Neuronal stem cell (in vitro differentiated cells): Measurements from ENCODE around the gene STK32C.

ENCODE experiments used
- DNase-seq: peaks from one replicate; pipeline ENCODE4 v3.0.0-alpha.2; 2013; ENCODE audit warnings: low spot score
- H2AFZ ChIP-seq: one replicate; pipeline ENCODE4 v1.6.1; 2013; ENCODE audit warnings: mild to moderate bottlenecking, low read length, inconsistent platforms
- H2AK5ac ChIP-seq: 2 replicates; pipeline ENCODE4 v1.6.1; 2013; ENCODE audit warnings: low read depth, mild to moderate bottlenecking, inconsistent platforms, low read length, moderate library complexity, mixed read lengths
- H2BK120ac ChIP-seq: 2 replicates; pipeline ENCODE4 v1.6.1; 2013; ENCODE audit warnings: low read depth, mild to moderate bottlenecking, inconsistent platforms, low read length, moderate library complexity, mixed read lengths
- H2BK12ac ChIP-seq: one replicate; pipeline ENCODE4 v1.6.1; 2013; ENCODE audit warnings: low read length, inconsistent platforms
- H2BK15ac ChIP-seq: 2 replicates; pipeline ENCODE4 v1.6.1; 2013; ENCODE audit warnings: mild to moderate bottlenecking, low read length, inconsistent platforms, mixed read lengths
- H2BK5ac ChIP-seq: one replicate; pipeline ENCODE4 v1.6.1; 2013; ENCODE audit warnings: inconsistent platforms, mild to moderate bottlenecking, low read length, moderate library complexity
- H3K14ac ChIP-seq: one replicate; pipeline ENCODE4 v1.6.1; 2013; ENCODE audit warnings: low read length, inconsistent platforms
- H3K18ac ChIP-seq: 2 replicates; pipeline ENCODE4 v1.6.1; 2013; ENCODE audit warnings: low read length, inconsistent platforms
- H3K23ac ChIP-seq: 2 replicates; pipeline ENCODE4 v1.6.1; 2013; ENCODE audit warnings: low read depth, mild to moderate bottlenecking, mixed read lengths, low read length, inconsistent platforms; ENCODE audit not compliant: poor library complexity
- H3K27ac ChIP-seq: replicated peaks from 3 replicates; pipeline ENCODE4 v1.5.1; 2013; ENCODE audit warnings: low read length, inconsistent platforms
- H3K27me3 ChIP-seq, 3 experiments: 2 replicates each; pipeline ENCODE4 v1.6.1; 2013; ENCODE audit warnings: low read length in 3 of 3, mild to moderate bottlenecking in 2 of 3, inconsistent platforms in 1 of 3, low read depth in 1 of 3, mixed read lengths in 1 of 3, moderate library complexity in 1 of 3; ENCODE audit not compliant: control insufficient read depth in 3 of 3, insufficient read depth in 3 of 3
- H3K36me3 ChIP-seq, 2 donors: replicated peaks in 1 of 2; 2 replicates each; pipeline ENCODE4 v1.6.1; 2013; ENCODE audit warnings: low read length in 2 of 2; ENCODE audit not compliant: control insufficient read depth in 2 of 2, insufficient read depth in 2 of 2
- H3K4ac ChIP-seq: 2 replicates; pipeline ENCODE4 v1.6.1; 2013; ENCODE audit warnings: inconsistent platforms, mild to moderate bottlenecking, low read length, moderate library complexity
- H3K4me1 ChIP-seq, 2 donors: 1 replicate in 1 of 2; 2 replicates in 1 of 2; pipeline ENCODE4 v1.6.1; 2013; ENCODE audit warnings: low read length in 2 of 2, low read depth in 1 of 2; ENCODE audit not compliant: control insufficient read depth in 2 of 2, insufficient read depth in 1 of 2
- H3K4me2 ChIP-seq: one replicate; pipeline ENCODE4 v1.6.1; 2013; ENCODE audit warnings: mild to moderate bottlenecking, low read length, inconsistent platforms; ENCODE audit not compliant: insufficient read depth, poor library complexity, severe bottlenecking
- H3K4me3 ChIP-seq, 2 donors: 2 replicates each; pipeline ENCODE4 v1.5.1; 2013; ENCODE audit warnings: low read length in 2 of 2, mild to moderate bottlenecking in 2 of 2, inconsistent platforms in 1 of 2, moderate library complexity in 1 of 2
- H3K79me1 ChIP-seq: one replicate; pipeline ENCODE4 v1.6.1; 2013; ENCODE audit warnings: low read depth, mild to moderate bottlenecking, inconsistent platforms, low read length, moderate library complexity
- H3K9ac ChIP-seq: one replicate; pipeline ENCODE4 v1.6.1; 2013; ENCODE audit warnings: mild to moderate bottlenecking, low read depth, low read length, inconsistent platforms; ENCODE audit not compliant: poor library complexity
- H3K9me3 ChIP-seq, 2 donors: replicated peaks in 1 of 2; 2 replicates each; pipeline versions ENCODE3 to v1.6.1; 2013; ENCODE audit warnings: low read length in 2 of 2, mild to moderate bottlenecking in 2 of 2, inconsistent platforms in 1 of 2, low read depth in 1 of 2, mixed read lengths in 1 of 2, moderate library complexity in 1 of 2; ENCODE audit not compliant: control insufficient read depth in 2 of 2, insufficient read depth in 1 of 2
- H4K8ac ChIP-seq: one replicate; pipeline ENCODE4 v1.6.1; 2013; ENCODE audit warnings: low read depth, mild to moderate bottlenecking, inconsistent platforms, low read length, moderate library complexity
- H4K91ac ChIP-seq: one replicate; pipeline ENCODE4 v1.6.1; 2013; ENCODE audit warnings: low read length, low read depth, mild to moderate bottlenecking, inconsistent platforms; ENCODE audit not compliant: poor library complexity
- WGBS, 2 donors: extraction: QIAGEN DNeasy Blood & Tissue Kit; methylation state at CpG; one replicate each; pipeline ENCODE4 v1.1.7; 2013; ENCODE audit warnings: missing lambda C conversion rate in 2 of 2, mixed read lengths in 1 of 2; ENCODE audit not compliant: insufficient read length in 2 of 2, insufficient replicate concordance in 1 of 2; ENCODE audit errors: extremely low coverage in 2 of 2; 5-methylcytosine and 5-hydroxymethylcytosine counted together

Gene STK32C

GRCh38 chr10:132308587-132309470 is 1.1 kb upstream of the STK32C start:
- no CpG with 5 or more reads among the region's 61 CpGs for WGBS, 2 donors
- no peak for DNase-seq
- H3K27me3 ChIP-seq = peaks cover 7 to 35% (median 12%) of the 10 kb centered on the region in 3 experiments

GRCh38 chr10:132306864-132307751 is 642 bp downstream of the STK32C start:
- Histone ChIP-seq H2BK120ac (no peak overlapping the region), H2AK5ac (no peak overlapping the region), H3K36me3 (peaks cover 0 to 3% of the 10 kb centered on the region in 2 donors), H3K9me3 (peaks cover 8 to 11% of the 10 kb centered on the region in 2 donors), H3K23ac (peak overlapping the region; percentile 45), H3K14ac (no peak overlapping the region), H2BK12ac (no peak overlapping the region), H3K4ac (no peak overlapping the region), H3K4me2 (peak overlapping the region; percentile 82), H3K4me1 (peaks cover 10 to 15% of the 10 kb centered on the region in 2 donors), H3K9ac (peak overlapping the region; percentile 66), H2BK5ac (no peak overlapping the region), H2BK15ac (no peak overlapping the region), H3K18ac (peak overlapping the region; percentile 69), H4K91ac (no peak overlapping the region), H3K79me1 (no peaks in the 10 kb centered on the region), H3K4me3 (peak overlapping the region; percentile 83), H3K27me3 (peaks cover 7 to 35% (median 12%) of the 10 kb centered on the region in 3 experiments), H3K27ac (no peak overlapping the region), H4K8ac (no peak overlapping the region), H2AFZ (peak overlapping the region; percentile 93)
- WGBS, 2 donors = no CpG with 5 or more reads among the region's 98 CpGs
- no peak for DNase-seq

More at GRCh38 chr10:132308587-132309470, 1.1 kb upstream of the STK32C start:
- peak overlapping the region; percentile 55 for H3K9ac ChIP-seq
- H3K18ac ChIP-seq = peak overlapping the region; percentile 93
- H2BK15ac ChIP-seq = peak overlapping the region; percentile 82
- peaks cover 0 to 3% of the 10 kb centered on the region in 2 donors for H3K36me3 ChIP-seq
- peak overlapping the region; percentile 95 for H2BK12ac ChIP-seq
- H3K14ac ChIP-seq = peak overlapping the region; percentile 91
- peak overlapping the region; percentile 5 for H3K23ac ChIP-seq
- H4K8ac ChIP-seq = no peak overlapping the region
- no peak overlapping the region for H2BK120ac ChIP-seq
- peaks cover 10 to 15% of the 10 kb centered on the region in 2 donors for H3K4me1 ChIP-seq
- H3K4ac ChIP-seq = no peak overlapping the region
- no peak overlapping the region for H3K27ac ChIP-seq
- peak overlapping the region; percentile 99 for H2AFZ ChIP-seq
- no peak overlapping the region for H2BK5ac ChIP-seq
- H3K9me3 ChIP-seq = peaks cover 8 to 13% of the 10 kb centered on the region in 2 donors
- peak overlapping the region; percentile 54 for H2AK5ac ChIP-seq
- no peaks in the 10 kb centered on the region for H3K79me1 ChIP-seq
- peak overlapping the region; percentile 83 to 88 for H3K4me3 ChIP-seq
- peak overlapping the region; percentile 100 for H3K4me2 ChIP-seq
- H4K91ac ChIP-seq = no peak overlapping the region

GRCh38 chr10:132306343-132306685 is 1.4 kb downstream of the STK32C start:
- H3K27ac ChIP-seq = no peak overlapping the region
- no CpG with 5 or more reads among the region's 16 CpGs for WGBS, 2 donors
- H3K4ac ChIP-seq = no peak overlapping the region
- peaks cover 0 to 3% of the 10 kb centered on the region in 2 donors for H3K36me3 ChIP-seq
- H3K18ac ChIP-seq = no peak overlapping the region
- no peak overlapping the region for H2BK12ac ChIP-seq
- H4K8ac ChIP-seq = no peak overlapping the region
- peaks cover 8 to 10% of the 10 kb centered on the region in 2 donors for H3K4me1 ChIP-seq
- no peak for DNase-seq
- H2BK5ac ChIP-seq = no peak overlapping the region
- no peak overlapping the region for H3K14ac ChIP-seq
- H3K9ac ChIP-seq = no peak overlapping the region
- no peak overlapping the region for H3K23ac ChIP-seq
- H2AFZ ChIP-seq = no peak overlapping the region
- no peak overlapping the region for H4K91ac ChIP-seq
- H3K27me3 ChIP-seq = peaks cover 7 to 35% (median 12%) of the 10 kb centered on the region in 3 experiments
- H3K4me2 ChIP-seq = no peak overlapping the region
- H3K9me3 ChIP-seq = peaks cover 8 to 11% of the 10 kb centered on the region in 2 donors
- H2BK15ac ChIP-seq = no peak overlapping the region
- no peak overlapping the region for H2BK120ac ChIP-seq
- peak overlapping the region; percentile 74 for H2AK5ac ChIP-seq
- H3K79me1 ChIP-seq = no peaks in the 10 kb centered on the region
- H3K4me3 ChIP-seq = no peak overlapping the region
